ENCODE results near the gene IL16. TPM values are rescaled to one million over a fixed set of nuclear protein-coding genes. Genes with fewer than 3 reads are reported as not detected.
A peak's percentile ranks its signal among the peaks of the same experiment; 100 is the strongest.

IL16 gene
- total and polyA plus RNA-seq, 2 experiments from 2014 or later, result 0.32 to 0.53 TPM

DNA sequence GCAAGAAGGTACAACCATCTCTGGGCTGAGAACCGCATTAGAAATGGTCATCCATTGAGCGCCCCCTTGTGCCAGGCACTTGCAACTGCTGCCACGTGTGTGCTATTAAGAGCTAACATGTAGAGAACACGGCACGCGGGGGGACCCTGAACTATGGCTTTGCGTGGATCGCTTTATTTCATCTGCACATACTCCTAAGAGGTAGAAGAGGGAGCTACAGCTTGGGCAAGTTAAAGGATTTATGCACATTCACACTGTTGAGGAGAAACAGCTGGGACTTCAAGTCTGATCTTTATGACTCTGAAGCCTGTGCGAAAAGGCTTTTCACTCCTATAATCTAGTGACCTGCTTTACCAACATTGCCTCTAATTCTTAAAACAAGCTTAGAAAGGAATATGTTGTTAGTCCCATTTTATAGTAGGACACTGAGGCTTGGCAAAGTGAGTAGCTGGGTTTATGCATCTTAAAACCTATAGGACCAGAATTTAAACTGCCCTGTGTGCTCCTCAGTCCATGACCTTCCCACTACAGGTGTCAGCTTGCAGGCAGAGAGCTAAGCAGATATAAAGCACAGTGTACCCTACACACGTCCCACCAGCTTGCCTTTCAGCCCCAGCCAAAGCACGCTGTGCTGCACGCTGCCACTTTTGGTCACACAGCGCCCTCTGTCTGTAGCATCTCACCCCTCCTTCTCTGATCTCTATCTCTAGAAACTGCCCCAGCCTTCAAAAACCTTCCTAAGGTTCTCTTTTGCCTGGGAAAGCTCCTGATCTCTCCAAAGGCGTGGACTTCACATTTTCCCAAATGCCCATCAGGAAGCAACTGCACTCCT lies 69.5 kb downstream of the IL16 start:
- no peaks in the 10 kb centered on the region for H3F3A ChIP-seq (ENCODE audit: insufficient read depth)
- in situ Hi-C loops (cut with MboI), result loop anchor here (5.0 to 10.0 kb wide), 2 partner anchors 159 to 291 kb away; no protein-coding TSS in a partner anchor
- peak overlapping the region; percentile 33 for H3K9ac ChIP-seq
- H3K36me3 ChIP-seq (ENCODE audit: low read depth), result no peaks in the 10 kb centered on the region
- TF ChIP-seq EZH2phosphoT487 (IDR thresholded peaks at IDR 0.05; ENCODE audit: insufficient read depth, low read depth), result no peak
- TF ChIP-seq EZH2 (IDR thresholded peaks at IDR 0.05; ENCODE audit: insufficient read depth, poor library complexity, severe bottlenecking), result no peak
- peak overlapping the region; percentile 81 for H3K4me2 ChIP-seq (ENCODE audit: unreplicated experiment)
- H3K79me2 ChIP-seq (ENCODE audit: insufficient read depth), result no peaks in the 10 kb centered on the region
- H4K20me1 ChIP-seq (ENCODE audit: insufficient read depth), result no peaks in the 10 kb centered on the region
- 5 to 8% methylated on average over 14 of the region's 14 CpGs for WGBS, 2 experiments (ENCODE audit: low coverage in 1 of 2, low lambda C conversion rate in 2 of 2, missing lambda C conversion rate in 2 of 2)
- H3K4me3 ChIP-seq, result peak overlapping the region; percentile 59
- H3K9me3 ChIP-seq (ENCODE audit: low read depth), result no peaks in the 10 kb centered on the region
- peak; percentile 90 for DNase-seq
- no peaks in the 10 kb centered on the region for H3K27me3 ChIP-seq (replicated peaks; ENCODE audit: insufficient read depth)
- H3K9me2 ChIP-seq (ENCODE audit: insufficient read depth), result no peaks in the 10 kb centered on the region
- H3K27ac ChIP-seq, result no peak overlapping the region
- H2AFZ ChIP-seq, result peak overlapping the region; percentile 82
- H3K4me1 ChIP-seq (ENCODE audit: insufficient read depth), result peaks cover 21% of the 10 kb centered on the region

DNA sequence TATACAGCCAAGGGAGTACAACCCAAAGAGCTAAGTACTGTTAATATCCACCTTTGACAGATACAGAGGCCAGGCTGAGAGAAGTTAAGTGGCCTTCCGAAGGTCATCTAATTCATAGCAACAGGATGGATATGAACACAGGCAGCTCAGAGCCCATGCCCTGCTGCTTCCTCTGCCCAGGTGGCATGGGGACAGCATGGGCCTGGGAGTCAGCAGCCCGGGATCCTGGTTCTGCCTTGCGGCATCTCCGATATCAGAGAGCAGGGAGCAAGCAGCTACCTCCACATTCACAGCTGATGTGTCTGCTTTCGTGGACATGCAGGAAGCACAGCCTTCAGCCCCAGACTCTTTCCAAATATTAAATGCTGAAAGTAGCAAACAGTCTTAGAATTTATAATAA lies 71.7 kb downstream of the IL16 start:
- no peak for DNase-seq
- Histone ChIP-seq H3K4me2 (ENCODE audit: unreplicated experiment) (no peak overlapping the region), H2AFZ (no peak overlapping the region), H3K4me3 (no peak overlapping the region), H3K9ac (no peak overlapping the region), H3K27me3 (replicated peaks; ENCODE audit: insufficient read depth) (no peaks in the 10 kb centered on the region), H3K4me1 (ENCODE audit: insufficient read depth) (peaks cover 21% of the 10 kb centered on the region), H3K9me2 (ENCODE audit: insufficient read depth) (no peaks in the 10 kb centered on the region), H3K79me2 (ENCODE audit: insufficient read depth) (no peaks in the 10 kb centered on the region), H3F3A (ENCODE audit: insufficient read depth) (no peaks in the 10 kb centered on the region), H4K20me1 (ENCODE audit: insufficient read depth) (no peaks in the 10 kb centered on the region), H3K27ac (no peak overlapping the region), H3K36me3 (ENCODE audit: low read depth) (no peaks in the 10 kb centered on the region), H3K9me3 (ENCODE audit: low read depth) (no peaks in the 10 kb centered on the region)
- no peak for TF ChIP-seq EZH2 (IDR thresholded peaks at IDR 0.05; ENCODE audit: insufficient read depth, poor library complexity, severe bottlenecking)
- no peak for TF ChIP-seq EZH2phosphoT487 (IDR thresholded peaks at IDR 0.05; ENCODE audit: insufficient read depth, low read depth)
- in situ Hi-C loops (cut with MboI), result loop anchor here (5.0 to 10.0 kb wide), 2 partner anchors 161 to 294 kb away; no protein-coding TSS in a partner anchor
- WGBS, 2 experiments (ENCODE audit: low coverage in 1 of 2, low lambda C conversion rate in 2 of 2, missing lambda C conversion rate in 2 of 2), result 65 to 70% methylated on average over 5 of the region's 5 CpGs

DNA sequence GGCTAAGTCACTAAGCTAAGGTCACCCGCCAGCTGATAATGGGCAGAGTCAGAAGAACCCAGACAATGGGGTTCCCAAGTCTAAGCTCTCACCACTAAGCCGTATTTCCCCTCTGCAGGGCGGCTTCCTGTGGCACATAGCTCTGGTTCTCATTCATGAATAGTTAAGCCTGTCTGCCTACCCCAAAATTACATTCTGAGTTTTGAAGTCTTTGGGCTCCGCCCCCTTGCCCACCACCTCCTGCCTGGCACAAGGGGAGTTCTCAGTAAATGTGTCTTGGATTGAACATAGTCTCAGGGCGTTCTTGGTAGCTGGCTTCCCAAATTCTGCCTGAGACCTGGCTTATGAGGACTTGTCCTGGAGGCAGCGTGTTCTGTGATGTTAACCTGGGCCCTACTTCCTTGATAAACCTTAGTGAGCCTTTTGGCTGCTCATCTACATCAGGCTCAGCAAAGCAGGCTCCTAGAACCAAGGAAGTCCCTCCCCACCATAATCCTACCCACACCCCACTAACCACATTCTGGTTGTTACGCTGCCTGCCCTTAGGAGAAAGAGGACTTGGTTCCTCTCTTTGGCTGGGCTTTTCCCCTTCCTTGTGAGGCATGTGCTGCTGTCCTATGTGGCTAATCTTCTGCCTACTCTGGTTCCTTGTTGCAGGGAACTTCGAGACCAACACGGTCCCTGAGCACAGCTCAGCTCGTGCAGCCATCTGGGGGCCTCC lies 72.4 kb downstream of the IL16 start:
- H4K20me1 ChIP-seq (ENCODE audit: insufficient read depth), result no peaks in the 10 kb centered on the region
- H3K4me3 ChIP-seq, result no peak overlapping the region
- no peaks in the 10 kb centered on the region for H3K9me2 ChIP-seq (ENCODE audit: insufficient read depth)
- H3K9me3 ChIP-seq (ENCODE audit: low read depth), result no peaks in the 10 kb centered on the region
- in situ Hi-C loops (cut with MboI), result loop anchor here (5.0 to 10.0 kb wide), 2 partner anchors 162 to 294 kb away; no protein-coding TSS in a partner anchor
- no peak for DNase-seq
- no peak overlapping the region for H3K9ac ChIP-seq
- H3K27me3 ChIP-seq (replicated peaks; ENCODE audit: insufficient read depth), result no peaks in the 10 kb centered on the region
- TF ChIP-seq EZH2 (IDR thresholded peaks at IDR 0.05; ENCODE audit: insufficient read depth, poor library complexity, severe bottlenecking), result no peak
- no peak for TF ChIP-seq EZH2phosphoT487 (IDR thresholded peaks at IDR 0.05; ENCODE audit: insufficient read depth, low read depth)
- no peaks in the 10 kb centered on the region for H3K36me3 ChIP-seq (ENCODE audit: low read depth)
- H3F3A ChIP-seq (ENCODE audit: insufficient read depth), result no peaks in the 10 kb centered on the region
- no peak overlapping the region for H2AFZ ChIP-seq
- peaks cover 21% of the 10 kb centered on the region for H3K4me1 ChIP-seq (ENCODE audit: insufficient read depth)
- H3K27ac ChIP-seq, result no peak overlapping the region
- 83 to 85% methylated on average over 10 of the region's 10 CpGs for WGBS, 2 experiments (ENCODE audit: low coverage in 1 of 2, low lambda C conversion rate in 2 of 2, missing lambda C conversion rate in 2 of 2)
- no peaks in the 10 kb centered on the region for H3K79me2 ChIP-seq (ENCODE audit: insufficient read depth)
- no peak overlapping the region for H3K4me2 ChIP-seq (ENCODE audit: unreplicated experiment)

- WGBS, 2 experiments (ENCODE audit: low coverage in 1 of 2, low lambda C conversion rate in 2 of 2, missing lambda C conversion rate in 2 of 2), result 78 to 85% methylated on average over 3 of the region's 3 CpGs
Measured at GRCh38 chr15:81270188-81270587, 73.5 kb downstream of the IL16 start.

More at GRCh38 chr15:81270188-81270587, 73.5 kb downstream of the IL16 start:
- H3K79me2 ChIP-seq (ENCODE audit: insufficient read depth), result no peaks in the 10 kb centered on the region
- in situ Hi-C loops (cut with MboI), result no loop called here
- no peaks in the 10 kb centered on the region for H3K36me3 ChIP-seq (ENCODE audit: low read depth)
- peaks cover 20% of the 10 kb centered on the region for H3K4me1 ChIP-seq (ENCODE audit: insufficient read depth)
- DNase-seq, result no peak
- H3K9ac ChIP-seq, result no peak overlapping the region
- no peaks in the 10 kb centered on the region for H3K27me3 ChIP-seq (replicated peaks; ENCODE audit: insufficient read depth)
- no peaks in the 10 kb centered on the region for H3F3A ChIP-seq (ENCODE audit: insufficient read depth)
- H3K9me2 ChIP-seq (ENCODE audit: insufficient read depth), result no peaks in the 10 kb centered on the region
- no peak overlapping the region for H2AFZ ChIP-seq
- no peak overlapping the region for H3K4me2 ChIP-seq (ENCODE audit: unreplicated experiment)
- H3K27ac ChIP-seq, result no peak overlapping the region
- no peak overlapping the region for H3K4me3 ChIP-seq
- no peaks in the 10 kb centered on the region for H3K9me3 ChIP-seq (ENCODE audit: low read depth)
- no peaks in the 10 kb centered on the region for H4K20me1 ChIP-seq (ENCODE audit: insufficient read depth)
- TF ChIP-seq EZH2 (IDR thresholded peaks at IDR 0.05; ENCODE audit: insufficient read depth, poor library complexity, severe bottlenecking) (no peak), EZH2phosphoT487 (IDR thresholded peaks at IDR 0.05; ENCODE audit: insufficient read depth, low read depth) (no peak)
